Activated CD8-positive, alpha-beta T cell treated with anti-CD3 and anti-CD28 coated beads, Interleukin-2, amount 10 ng/mL, durations not matched to agents 7 days and 5 days (primary cell): Measurements from ENCODE around the gene SNORC. TPM values are rescaled to one million over a fixed set of nuclear protein-coding genes. Genes with fewer than 3 reads are reported as not detected.

Source experiments
- ATAC-seq: fragments of 150-1000 bp; cut with Tn5 transposase; one replicate; pipeline ENCODE4 v1.10.0; 2021; ENCODE audit warnings: moderate library complexity
- CTCF ChIA-PET: fragments of 350-600 bp; sonication (Branson Sonifier 250); formaldehyde crosslinking; loops from one replicate; lab custom pipeline; 2021; ENCODE audit warnings: antibody characterized with exemption; lab: Charles Lee
- POLR2A ChIA-PET: fragments of 350-600 bp; sonication (Branson Sonifier 250); formaldehyde crosslinking; loops from one replicate; lab custom pipeline; 2021; ENCODE audit warnings: antibody characterized with exemption; lab: Charles Lee
- DNase-seq: peaks from one replicate; pipeline ENCODE4 v3.0.0-alpha.2; 2020
- H3K27ac Mint-ChIP-seq: one replicate; pipeline ENCODE4 v1.8.0; 2021; ENCODE audit warnings: mild to moderate bottlenecking, mixed read lengths
- H3K27me3 Mint-ChIP-seq: one replicate; pipeline ENCODE4 v1.8.0; 2021; ENCODE audit warnings: low read depth, mixed read lengths
- H3K36me3 Mint-ChIP-seq: one replicate; pipeline ENCODE4 v1.8.0; 2021; ENCODE audit warnings: low read depth, mixed read lengths
- H3K4me1 Mint-ChIP-seq: one replicate; pipeline ENCODE4 v1.8.0; 2021; ENCODE audit warnings: low read depth, mixed read lengths
- H3K4me3 Mint-ChIP-seq: one replicate; pipeline ENCODE4 v1.8.0; 2021; ENCODE audit warnings: mild to moderate bottlenecking, mixed read lengths
- H3K9me3 Mint-ChIP-seq: one replicate; pipeline ENCODE4 v1.8.0; 2022; ENCODE audit warnings: mixed read lengths; ENCODE audit not compliant: insufficient read depth
- total RNA-seq, 2 experiments: library from RNA; stranded (reverse); gene quantifications; one replicate each; pipeline ENCODE4 v1.2.3, GENCODE V29; 2021

The SNORC gene
- total RNA-seq, 2 experiments from 2014 or later, result 0.99 to 2.2 TPM

DNA sequence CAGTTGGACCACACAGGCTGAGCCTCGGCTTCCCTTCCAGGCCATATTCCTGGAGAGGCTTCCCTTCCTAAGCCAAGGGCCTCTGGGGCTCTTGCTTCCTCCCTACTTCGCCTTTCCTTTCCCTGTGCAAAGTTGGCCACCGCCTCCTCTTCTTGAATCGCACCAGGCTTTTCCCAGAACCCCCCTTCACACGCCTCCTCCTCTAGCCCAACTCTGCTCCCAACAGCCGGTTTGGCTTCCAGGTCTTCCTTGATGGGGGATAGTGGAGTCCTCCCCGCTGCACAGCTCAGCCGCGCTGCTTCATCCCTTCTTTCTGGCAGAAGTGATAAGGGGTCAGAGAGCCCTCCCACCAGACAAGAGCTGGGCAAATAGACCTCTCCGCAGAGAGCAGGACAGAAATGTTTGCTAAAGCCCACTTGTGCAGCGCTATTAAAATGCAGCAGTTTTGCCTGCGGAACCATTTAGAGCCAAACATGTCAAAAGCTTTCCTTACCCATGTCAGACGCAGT, 56.4 kb downstream of the SNORC start:
- no peak for DNase-seq
- ChIA-PET CTCF (no interaction called here), POLR2A (no interaction called here)
- Mint-ChIP-seq H3K9me3 (no peaks in the 10 kb centered on the region), H3K4me3 (peak overlapping the region; percentile 53), H3K27me3 (peaks cover 51% of the 10 kb centered on the region), H3K27ac (no peak overlapping the region), H3K36me3 (no peaks in the 10 kb centered on the region), H3K4me1 (peaks cover 6% of the 10 kb centered on the region)
- no peak for ATAC-seq

DNA sequence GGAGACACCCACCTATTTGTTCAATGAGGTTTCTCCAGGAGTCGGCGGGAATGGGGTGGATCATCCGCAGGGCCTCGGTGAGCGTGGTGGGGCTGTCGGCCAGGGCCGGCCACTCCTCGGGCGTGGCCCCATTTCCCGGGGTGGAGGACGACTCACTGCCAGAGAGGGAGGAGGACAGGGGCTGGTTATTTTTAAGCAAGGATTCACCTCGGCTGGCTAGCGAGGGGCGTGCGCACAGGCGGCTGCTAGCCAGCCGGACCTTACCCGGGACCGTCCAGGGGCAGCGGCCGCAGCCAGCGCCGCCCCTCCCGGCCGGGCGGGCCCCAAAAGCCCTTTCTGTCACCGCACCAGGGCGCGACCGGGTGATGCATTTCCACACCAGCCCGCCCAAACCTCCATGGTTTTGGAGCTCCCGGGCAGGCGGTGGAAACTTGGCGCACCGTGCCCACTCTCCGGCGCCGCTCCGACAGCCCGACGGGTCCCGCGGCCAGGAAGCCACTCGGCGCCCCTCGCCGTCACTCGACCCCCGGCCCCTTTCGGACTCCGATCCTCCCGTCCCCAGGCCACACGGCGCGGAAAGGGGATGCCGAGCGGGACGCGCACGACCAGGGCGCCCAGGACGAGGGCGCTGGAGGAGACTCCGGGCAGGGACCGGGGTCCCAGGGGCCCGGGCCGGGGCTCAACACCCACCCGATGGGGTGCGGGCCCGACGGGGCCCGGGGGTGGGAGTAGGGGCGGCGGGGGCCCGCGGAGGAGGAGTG, 57.1 kb downstream of the SNORC start:
- ATAC-seq (no peak), DNase-seq (no peak)
- ChIA-PET POLR2A (no interaction called here), CTCF (no interaction called here)
- Mint-ChIP-seq H3K27me3 (peaks cover 55% of the 10 kb centered on the region), H3K36me3 (no peaks in the 10 kb centered on the region), H3K4me1 (peaks cover 6% of the 10 kb centered on the region), H3K9me3 (no peaks in the 10 kb centered on the region), H3K4me3 (peak overlapping the region; percentile 53), H3K27ac (no peak overlapping the region)

DNA sequence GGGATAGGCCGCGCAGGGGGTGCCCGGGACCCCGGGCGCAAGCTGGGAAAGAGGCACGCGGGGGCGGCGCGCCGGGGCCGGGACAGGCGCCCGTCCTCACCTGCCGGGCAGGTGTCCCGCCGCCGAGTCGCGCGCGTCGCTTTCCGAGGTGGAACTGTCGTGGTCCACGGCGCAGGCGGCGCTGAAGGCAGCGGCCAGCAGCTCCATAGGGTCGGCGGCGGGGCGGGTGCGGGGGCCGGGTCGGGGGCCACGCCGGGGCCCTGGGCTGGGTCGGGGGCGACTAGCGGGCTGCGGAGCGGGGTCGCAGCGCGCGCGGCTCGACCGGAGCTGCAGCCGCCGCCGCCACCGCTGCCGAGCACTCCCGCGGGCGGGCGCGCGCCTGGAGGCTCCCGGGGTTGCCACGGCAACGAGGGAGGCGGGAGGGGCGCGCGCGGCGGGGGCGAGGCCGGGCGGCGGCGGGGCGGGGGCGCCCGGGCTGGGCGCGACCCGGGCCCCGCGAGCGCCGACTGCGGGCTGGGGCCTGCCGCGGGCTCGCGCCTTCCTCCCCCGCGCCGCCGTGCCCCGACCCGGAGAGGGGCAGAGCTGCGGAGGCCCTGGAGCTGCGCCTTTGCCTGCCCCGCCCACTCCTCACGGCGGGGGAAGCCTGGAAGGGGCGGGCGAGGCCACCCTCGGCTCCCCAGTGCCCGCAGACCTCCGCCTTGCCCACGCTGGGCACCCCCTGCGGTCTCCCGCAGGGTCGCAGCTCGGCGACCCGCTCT, 57.9 kb downstream of the SNORC start:
- Mint-ChIP-seq H3K4me1 (peaks cover 6% of the 10 kb centered on the region), H3K36me3 (no peaks in the 10 kb centered on the region), H3K27me3 (peaks cover 58% of the 10 kb centered on the region), H3K9me3 (no peaks in the 10 kb centered on the region), H3K27ac (no peak overlapping the region), H3K4me3 (no peak overlapping the region)
- ATAC-seq (peak; percentile 50), DNase-seq (no peak)
- ChIA-PET CTCF (interaction anchor here (0.9 kb wide), 1 partner anchor 125 kb away, joined by 3 read pairs; no protein-coding TSS in a partner anchor), POLR2A (no interaction called here)

Other genes with a start within 250 kb of the SNORC start
- gene EFHD1, start 236.7 kb upstream of the SNORC start, total RNA-seq, result 1 to 10 TPM; 6.0 to 6.6 TPM
- gene GIGYF2, start 172.9 kb upstream of the SNORC start, total RNA-seq, result 10 to 100 TPM; 59.3 to 61.7 TPM
- gene KCNJ13, start 93.7 kb upstream of the SNORC start, total RNA-seq, result not detected
- not detected for gene NGEF, start 143.0 kb downstream of the SNORC start, total RNA-seq
- not detected for gene NEU2, start 162.4 kb downstream of the SNORC start, total RNA-seq
- 100 to 1,000 TPM; 108 to 122 TPM for gene INPP5D, start 190.1 kb downstream of the SNORC start, total RNA-seq